Stimulated activated CD8-positive, alpha-beta memory T cell treated with anti-CD3 and anti-CD28 coated beads, Interleukin-12 subunit alpha, Interleukin-12 subunit beta, amount 100 ng/mL, for 24 hours (primary cell): ENCODE measurements around the gene IMMP2L.

Source experiments
- DNase-seq: peaks from one replicate; pipeline ENCODE4 v3.0.0-alpha.2; 2020; ENCODE audit errors: extremely low read depth

Gene IMMP2L

DNA sequence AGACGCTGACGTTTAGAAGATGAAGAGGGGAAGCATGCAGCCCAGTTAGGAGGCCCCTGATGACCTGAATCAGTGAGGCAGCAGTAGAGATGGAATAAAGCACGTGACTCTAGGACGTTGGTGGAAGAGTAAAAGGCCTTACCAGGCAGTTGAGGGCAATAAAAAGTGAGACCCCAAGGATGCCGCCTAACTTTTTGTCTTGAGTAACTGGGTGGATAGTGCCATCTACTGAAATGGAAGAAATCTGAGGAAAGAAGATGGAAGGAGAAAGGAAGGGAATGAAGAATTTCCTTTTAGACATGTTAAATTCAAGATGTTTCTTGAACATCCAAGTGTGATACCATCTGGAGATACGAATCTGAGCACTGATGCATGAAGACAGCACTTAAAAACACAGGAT lies 691.4 kb downstream of the IMMP2L start:
- no peak for DNase-seq

DNA sequence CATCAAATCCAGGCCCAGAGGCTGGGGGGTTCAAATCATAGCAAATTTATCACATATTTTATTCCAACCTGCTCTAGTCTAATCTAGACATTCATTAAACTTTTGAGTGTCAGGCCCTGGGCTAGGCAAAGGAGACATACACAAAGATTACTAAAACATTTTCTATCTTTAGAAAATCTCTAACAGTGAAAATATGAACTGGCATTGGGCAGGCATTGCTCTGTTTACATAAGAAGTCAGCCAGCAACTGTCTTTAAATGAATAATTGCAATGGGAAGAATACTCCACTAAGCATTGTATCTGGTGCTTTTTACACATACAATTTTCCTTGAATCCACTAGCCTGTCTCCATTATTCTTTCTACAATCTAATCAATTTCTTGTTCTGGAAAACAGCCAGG lies 693.8 kb downstream of the IMMP2L start:
- no peak for DNase-seq

DNA sequence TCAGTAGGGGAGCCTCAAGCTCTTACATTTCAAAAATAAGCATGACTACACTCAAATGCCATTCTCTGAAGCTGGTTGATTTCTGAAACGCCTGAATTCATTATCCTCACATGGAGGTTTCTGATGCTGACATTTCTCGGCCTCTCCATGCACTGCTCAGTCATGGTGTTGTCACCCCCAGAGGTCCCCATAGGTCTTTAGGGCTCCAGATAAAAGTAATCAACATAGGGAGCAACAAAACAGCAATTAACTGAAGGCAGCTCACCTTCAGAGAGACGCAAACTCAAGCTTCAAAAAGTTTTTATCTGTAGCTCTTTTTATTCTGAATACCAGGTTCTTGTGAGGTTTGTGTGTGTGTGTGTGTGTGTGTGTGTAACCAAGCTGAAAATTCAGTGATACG lies 694.5 kb downstream of the IMMP2L start:
- DNase-seq, result no peak

DNA sequence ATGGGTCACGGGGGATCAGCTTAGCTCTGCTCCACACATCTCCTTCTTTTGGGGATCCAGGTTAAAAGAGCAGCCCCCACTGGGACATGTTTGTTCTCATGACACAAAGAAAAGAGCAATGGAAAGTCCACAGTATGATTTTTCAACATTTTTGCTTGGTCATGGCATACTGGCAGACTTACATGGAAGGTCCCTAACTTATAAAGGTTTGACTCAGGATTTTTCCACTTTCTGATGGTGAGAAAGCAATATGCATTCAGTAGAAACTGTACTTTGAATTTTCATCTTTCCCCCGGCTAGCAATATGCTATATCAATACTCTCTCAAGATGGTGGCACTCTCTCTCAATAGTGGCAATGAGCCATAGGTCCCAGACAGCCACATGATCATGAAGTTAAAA lies 699.0 kb downstream of the IMMP2L start:
- no peak for DNase-seq

DNA sequence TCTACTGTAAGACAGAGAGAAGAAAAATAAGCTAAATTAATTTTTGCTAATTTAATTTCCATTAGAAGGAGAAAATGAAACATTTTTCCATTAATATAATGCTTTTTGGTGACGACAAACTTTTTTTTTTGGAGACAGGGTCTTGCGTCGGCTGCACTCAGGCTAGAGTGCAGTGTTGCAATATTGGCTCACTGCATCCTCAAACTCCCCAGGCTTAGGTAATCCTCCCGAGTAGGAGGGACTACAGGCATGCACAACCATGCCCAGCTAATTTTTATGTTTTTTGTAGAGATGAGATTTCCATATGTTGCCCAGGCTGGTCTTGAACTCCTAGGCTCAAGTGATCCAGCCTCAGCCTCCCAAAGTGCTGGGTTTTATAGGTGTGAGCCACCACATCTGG lies 701.1 kb downstream of the IMMP2L start:
- no peak for DNase-seq

DNA sequence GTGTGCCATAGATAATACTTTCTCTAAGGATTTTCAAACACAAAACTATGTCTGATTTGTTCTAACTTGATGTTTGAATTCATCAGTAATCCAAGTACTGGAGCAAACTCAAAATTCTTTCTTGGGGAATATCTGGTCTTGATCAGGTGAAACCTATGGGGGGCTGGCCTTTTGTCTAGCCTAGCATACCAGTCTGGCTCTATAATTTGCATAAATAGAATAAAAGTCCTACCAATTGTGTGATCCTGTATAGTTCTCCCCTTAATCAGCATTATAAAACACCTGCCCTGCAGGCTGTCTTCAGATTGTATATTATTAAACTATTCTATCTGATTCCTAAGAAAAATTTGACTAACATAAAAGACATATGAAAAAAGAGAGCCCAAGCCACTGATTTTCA lies 705.2 kb downstream of the IMMP2L start:
- no peak for DNase-seq

GRCh38 chr7:110856704-110857103 lies 705.6 kb downstream of the IMMP2L start:
- no peak for DNase-seq

DNA sequence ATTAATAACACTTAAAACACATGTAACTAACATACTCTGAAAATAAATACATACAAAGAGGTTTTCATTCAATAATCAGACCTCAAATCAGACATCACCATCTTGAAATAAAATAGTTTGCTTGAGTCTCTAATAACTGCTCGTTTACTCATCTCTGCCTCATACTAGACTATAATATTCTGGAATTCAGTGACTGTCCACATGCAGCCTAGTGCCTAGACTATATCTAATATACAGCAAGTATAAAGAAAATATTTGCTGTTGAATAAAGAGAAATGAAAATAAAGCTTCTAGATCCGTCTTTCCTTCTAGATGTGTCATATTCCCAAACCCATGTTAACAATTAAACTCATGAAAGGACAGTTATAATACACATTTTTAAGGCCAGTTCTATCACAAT lies 707.6 kb downstream of the IMMP2L start:
- DNase-seq, result no peak

DNA sequence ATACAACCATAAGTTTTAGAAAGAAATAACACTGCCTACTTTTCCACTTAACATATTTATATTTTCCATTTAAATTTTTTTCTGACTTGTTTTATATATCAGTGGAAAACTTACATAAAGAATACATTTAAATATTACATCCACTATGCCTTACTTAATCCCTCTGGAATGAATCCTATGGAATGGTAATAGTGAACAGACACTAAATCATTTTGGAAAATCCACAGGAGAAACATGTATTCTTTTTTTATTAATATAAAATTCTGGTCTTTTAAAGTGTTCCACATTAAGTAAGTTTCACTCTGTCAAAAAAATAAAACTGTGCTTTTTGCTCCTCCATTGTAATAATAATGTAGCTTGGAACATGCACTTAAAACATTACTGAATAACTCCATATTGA lies 708.1 kb downstream of the IMMP2L start:
- no peak for DNase-seq

GRCh38 chr7:110853263-110853662 lies 709.0 kb downstream of the IMMP2L start:
- no peak for DNase-seq

DNA sequence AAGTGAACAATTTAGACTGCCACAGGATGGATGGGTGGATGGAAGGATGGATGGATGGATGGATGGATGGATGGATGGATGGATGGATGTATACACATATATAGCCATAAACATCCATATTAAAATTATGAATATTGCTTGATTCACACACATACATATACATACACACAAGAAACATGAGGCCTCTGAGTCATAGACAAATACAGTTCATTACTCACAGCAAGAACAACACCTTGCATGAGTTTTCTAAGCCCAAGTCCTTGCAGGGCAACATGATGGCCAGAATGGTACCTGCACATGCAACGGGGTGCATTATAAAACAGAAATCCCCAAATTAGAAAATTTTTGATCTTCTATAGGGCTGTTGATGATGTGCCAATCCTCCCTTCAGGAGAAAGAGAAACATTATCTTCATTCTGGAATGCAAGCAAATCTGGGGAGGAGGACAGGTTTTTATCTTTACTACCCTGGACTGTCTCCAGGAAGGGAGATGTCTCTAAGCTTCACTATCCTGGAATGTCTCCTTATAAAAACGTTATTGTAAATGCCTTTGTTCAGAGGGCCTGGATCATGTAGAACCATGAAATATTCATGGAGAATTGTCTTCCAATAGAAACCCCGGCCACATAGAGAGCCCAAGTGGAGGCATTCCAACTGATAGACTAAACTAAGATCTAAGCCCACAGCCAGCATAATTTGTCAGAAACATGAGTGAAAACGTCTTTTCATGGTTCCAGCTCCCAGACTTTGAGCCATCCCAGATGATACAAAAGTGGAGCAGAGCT lies 709.9 kb downstream of the IMMP2L start:
- no peak for DNase-seq

- no peak for DNase-seq
These were observed 712.1 kb downstream of the IMMP2L start for GRCh38 chr7:110850224-110850623.

- DNase-seq, result no peak
These were observed 719.5 kb downstream of the IMMP2L start for GRCh38 chr7:110842796-110843195.

DNA sequence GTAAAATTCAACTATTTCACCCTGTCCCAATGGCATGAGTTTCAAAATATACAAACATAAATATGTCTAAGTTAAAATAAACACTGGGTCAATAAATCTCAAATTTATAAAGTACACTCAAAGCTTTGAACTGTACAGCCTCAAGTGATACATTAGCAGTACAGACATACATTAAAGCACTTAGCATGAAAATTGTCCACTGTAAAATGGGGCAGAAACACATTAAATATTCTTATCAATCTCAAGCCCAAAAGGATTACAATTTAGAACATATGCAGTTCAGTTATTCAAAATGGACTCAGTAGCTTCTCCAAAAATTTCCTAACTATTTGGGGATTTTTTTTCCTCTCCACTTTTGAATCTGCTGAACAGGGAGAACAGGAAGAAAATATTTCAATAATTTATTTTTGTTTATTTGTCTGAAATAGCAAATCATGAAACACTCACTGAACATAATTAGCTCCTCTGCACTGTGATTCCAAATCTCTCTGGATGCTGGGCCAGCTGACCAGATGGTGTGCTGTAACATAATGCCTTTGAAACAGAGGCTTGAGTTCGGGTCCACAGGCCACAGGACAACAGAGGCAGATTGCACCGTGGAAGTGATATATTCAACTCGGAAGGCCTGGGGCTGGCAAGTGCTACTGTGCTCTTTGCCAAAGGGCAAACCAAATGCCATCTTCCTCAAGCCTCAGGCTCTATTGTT lies 720.3 kb downstream of the IMMP2L start:
- no peak for DNase-seq

DNA sequence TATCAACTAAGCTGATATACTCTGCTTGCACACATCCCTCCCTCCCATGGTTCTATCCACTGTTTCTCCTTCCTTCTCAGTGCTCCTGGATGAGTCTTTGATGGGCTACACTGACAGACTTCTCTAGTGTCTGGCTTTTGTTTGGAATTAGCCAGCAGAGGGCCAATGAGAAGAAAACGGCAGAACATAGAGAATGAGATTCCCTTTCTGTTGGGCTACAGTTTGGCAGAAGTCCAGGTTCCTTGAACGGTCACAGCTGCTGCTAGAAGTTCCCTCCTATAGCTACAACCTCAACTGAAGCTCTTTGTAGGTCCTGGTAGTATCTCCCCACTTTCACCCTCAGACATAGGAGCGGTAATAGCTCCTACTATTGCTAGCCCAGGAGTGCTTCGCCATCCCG lies 722.4 kb downstream of the IMMP2L start:
- DNase-seq, result no peak

GRCh38 chr7:110835849-110836248 lies 726.4 kb downstream of the IMMP2L start:
- DNase-seq, result no peak

GRCh38 chr7:110835218-110835617 lies 727.1 kb downstream of the IMMP2L start:
- no peak for DNase-seq

GRCh38 chr7:110831419-110831818 lies 730.9 kb downstream of the IMMP2L start:
- DNase-seq, result no peak

DNA sequence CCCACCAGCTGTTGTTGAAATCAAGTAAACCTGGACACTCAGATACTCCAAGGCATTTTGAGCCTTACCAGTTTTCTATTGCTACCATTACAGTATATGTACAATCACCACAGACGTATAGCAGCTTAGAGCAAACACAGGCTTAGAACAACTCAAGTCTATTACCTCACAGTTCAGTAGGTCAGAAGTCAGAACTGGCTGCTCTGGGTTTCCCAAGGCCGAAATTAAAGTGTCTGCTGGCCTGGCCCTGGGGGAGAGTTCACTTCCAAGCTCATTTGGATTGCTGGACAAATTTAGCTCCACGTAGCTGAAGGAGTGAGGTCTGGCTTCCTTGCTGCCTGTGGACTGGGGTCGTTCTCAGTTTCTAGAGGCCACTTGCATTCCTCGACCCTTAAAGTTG lies 731.5 kb downstream of the IMMP2L start:
- no peak for DNase-seq

DNA sequence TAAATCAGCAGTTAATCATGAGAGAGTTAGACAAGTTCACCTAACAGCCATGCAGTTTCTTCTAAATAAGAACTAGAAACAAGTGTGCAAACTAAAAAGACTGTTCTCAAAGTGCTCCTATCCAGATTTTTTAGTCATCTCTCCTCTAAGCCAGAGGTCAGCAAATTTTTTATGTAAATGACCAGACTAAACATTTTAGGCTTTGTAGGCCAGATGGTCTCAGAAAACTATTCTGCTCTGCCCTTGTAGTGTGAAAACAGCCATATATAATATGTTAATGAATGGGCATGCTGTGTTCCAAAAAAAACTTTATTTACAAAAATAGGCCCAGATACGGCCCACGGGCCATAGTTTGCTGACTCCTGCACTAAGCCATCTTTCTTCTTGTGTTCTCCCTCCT lies 734.4 kb downstream of the IMMP2L start:
- no peak for DNase-seq

DNA sequence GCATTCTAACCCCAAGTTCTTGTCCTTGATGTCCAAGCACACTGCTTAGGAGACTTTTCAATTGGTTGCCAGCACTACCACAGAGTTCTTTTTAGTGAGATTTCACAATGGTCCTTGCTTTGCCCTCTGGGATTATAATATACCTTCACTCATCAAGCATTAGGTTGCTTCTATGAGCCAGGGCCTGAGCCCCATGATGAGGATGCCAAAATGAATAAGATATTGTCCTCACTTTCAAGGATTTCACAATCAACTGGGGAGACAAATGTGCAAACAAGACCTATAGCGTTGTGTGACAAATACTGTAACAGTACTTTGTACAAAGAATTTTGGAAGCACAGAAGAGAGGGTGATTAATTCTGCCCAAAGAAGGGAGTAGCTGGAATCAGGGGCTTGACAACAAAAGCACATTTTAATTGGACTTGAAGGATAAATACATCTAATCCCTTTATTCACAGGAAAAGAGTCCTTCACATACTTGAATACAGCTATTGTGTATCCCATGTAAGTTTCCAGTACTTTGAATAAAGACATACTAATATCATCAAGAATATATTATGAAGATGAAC lies 734.9 kb downstream of the IMMP2L start:
- DNase-seq, result no peak

DNA sequence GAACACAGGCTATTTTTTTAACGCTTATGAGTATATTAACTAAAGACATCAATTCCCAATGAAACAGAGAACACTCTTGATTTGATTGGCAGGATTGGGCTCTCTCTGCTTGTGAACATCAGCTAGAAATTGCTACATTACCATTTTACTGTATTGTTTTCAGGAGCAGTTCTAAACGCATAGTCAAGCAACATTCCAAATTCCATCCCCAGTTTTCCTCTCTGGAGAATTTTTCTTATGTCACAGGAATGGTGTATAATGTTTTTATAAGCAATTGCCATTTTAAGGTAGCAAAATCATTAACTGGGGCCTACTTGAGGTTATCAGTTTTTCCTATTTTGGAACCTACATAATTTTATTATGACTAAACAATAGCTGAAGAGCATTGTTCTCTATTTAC lies 748.3 kb downstream of the IMMP2L start:
- DNase-seq, result no peak

DNA sequence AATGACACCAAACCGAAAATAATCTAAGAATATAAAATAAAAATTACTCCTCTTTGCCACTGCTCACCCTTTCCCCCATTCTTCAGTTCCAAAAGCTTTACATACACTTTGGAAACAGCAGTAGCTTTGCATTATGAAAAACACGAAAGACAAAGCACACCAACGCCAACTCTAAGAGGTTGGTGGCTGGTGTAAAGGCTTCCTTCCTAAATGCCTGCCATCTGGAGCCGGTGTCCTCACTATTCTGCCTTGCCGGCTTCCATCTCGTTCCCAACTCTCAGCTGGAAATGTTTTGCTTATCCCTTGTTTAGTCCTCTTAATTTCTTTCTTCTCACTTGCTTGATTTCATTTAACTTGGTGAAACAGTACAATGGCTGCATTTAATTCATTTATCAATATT lies 752.5 kb downstream of the IMMP2L start:
- DNase-seq, result no peak
